HG03342 (cell line): Measurements from ENCODE around the gene EEPD1.

Source experiments
- ATAC-seq: cut with Tn5 transposase; IDR thresholded peaks from one replicate; pipeline ENCODE4 v1.9.1; 2021; ENCODE audit warnings: mild to moderate bottlenecking, moderate library complexity; ENCODE audit not compliant: unreplicated experiment

Gene EEPD1

DNA sequence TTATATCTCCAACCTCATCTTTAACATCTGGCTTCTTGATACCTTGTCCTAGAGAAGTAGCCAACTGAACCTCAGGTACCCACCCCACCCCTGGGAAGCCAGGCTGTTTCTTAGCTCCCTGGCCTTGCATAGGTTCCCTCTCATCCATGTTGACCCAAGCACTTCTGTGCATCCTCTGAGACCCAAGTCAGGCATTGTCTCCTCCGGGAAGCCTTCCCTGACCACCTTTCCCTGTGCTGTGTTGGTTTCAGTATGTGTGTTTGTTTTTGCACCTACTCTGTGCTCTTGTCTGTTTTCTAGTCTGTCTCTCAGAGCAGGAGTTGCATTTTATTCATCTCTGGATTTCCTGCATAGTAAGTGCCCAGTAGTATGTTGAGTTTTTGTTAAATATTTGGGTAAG is 143.2 kb downstream of the EEPD1 start:
- ATAC-seq, result no peak

DNA sequence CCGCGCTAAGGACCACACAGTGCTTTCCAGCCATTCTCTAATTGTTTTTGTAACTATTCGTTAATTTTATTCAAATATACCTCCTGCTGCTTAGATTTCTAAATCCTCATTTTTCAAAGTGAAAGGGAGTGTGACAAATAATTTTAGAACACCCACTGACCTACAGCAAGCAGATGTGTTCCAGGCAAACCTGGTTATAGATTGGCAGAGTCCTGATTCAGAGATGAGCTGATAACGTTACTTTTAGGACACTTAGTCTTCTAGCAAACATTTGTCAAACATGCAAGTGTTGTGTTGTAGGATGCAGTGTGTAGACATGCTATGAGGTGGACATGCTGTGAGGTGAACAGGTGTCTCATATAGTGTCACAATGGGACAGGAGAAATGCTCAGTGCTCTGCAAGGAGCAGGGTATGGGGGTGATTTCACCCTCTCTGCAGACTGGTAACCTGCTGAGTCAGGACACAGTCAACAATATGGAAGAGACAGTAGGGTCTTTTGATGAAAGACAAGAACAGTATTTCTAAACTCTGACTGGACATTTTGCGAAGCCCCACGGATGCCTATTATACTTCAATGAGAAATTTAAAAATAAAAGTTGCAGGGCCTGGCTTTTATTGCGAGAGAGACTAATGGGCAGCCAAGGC is 144.4 kb downstream of the EEPD1 start:
- no peak for ATAC-seq

DNA sequence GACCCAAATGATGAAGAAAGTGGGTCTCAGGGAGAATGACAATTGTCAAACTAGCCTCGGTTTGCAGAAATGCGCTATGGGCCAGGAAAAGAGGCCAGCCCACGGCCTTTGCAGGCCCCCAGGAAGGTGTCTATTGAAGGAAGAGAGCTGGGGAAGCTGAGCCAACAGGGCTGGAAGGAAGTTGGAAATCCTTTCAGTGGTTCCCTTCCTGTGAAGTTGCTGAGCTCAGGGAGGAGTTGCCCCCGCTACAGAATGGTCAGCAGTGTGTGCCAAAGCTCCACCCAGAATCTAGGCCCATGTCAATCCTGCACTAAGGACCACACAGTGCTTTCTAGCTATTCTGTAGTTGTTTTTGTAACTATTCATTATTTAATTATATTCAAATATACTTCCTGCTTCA is 145.1 kb downstream of the EEPD1 start:
- no peak for ATAC-seq

DNA sequence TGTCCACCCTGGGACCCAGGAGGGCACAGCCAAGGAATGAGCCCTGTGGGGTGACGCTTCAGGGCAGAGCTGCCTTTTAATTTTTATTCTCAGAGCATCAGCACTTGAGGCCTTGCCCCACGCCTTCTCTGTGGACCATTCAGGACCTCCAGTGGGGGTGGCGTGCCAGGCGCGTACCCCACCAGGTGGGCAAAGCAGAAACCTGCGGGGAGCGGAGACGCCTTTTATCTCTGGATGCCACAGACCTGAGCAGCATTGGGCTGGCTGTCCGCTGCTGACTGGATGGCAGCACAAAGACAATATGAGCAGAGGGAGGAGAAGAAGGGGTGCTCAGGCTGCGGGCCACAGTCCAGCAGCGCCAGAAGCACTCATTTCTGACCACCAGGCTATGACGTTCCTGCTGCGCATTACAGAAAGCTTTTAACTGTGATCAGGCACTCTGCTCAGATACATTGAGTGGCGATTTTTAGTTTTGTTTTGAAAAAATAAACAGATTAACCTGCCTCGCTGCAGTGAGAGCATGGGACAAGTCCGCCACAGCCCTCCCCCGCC is 146.2 kb downstream of the EEPD1 start:
- no peak for ATAC-seq

DNA sequence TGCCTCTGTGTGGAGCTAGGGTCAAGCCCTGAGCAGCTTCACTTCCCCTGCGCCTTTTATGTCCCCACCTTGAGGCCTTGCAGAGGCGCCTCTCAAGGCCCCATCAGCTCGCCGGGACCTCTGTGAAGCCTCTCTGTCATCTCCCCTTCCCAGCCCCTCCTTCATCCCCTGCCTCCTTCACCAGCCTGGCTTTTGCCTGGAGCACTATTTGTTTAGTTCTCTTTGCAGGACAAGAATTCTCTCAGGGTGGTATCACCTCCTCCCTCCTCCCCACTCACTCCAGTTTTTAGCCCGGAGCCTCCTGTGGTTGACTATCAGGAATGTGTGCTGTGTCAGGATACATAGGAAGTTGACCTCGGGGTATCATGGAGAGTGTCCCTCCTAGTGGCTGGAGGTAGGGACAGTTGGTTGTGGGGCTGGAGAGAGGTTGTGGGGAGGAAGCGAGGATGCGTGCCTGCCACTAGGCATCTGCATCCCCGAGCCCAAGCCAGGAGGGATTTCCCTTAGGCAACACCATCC is 146.8 kb downstream of the EEPD1 start:
- ATAC-seq, result no peak

- no peak for ATAC-seq
These were observed 147.8 kb downstream of the EEPD1 start for GRCh38 chr7:36300696-36301350.

DNA sequence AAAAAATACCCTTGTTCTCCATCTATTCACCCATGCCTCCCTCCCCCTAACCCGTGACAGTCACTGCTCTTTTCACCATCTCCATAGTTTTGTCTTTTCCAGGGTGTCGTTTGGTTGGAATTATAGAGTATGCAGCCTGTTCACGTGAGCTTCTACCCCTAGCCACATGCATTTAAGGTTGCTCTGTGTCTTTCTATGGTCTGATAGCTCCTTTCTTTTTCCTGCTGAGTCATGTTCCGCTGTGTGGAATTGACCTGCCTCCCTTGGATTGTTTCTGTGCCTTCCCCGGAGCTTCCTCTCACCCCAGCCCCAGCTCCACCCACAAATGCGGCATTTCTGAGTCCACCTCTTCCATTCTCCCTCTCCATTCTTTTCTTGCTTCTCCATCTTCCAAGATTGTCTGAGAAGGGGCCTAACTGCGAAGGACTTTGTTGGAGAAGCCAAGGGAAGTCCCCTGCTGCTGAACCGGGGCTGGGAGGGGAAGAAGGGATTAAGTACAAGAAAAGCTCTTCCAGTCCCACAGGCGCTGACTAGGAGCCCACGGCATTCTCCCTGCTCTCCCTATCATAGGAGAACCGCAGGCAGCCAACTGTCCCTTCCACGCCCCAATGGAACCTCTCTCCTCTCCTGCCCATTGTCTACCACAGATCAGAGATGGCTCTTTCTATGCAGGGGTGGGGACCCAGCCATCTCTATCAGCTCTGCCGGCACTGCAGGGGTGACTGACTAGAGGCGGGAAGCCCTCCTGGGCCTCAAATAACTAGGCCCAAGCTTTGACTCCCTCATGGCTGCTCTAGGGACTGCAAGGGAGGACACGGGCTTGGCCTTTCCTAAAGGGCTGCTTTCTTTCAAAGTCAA is 149.1 kb downstream of the EEPD1 start:
- no peak for ATAC-seq

DNA sequence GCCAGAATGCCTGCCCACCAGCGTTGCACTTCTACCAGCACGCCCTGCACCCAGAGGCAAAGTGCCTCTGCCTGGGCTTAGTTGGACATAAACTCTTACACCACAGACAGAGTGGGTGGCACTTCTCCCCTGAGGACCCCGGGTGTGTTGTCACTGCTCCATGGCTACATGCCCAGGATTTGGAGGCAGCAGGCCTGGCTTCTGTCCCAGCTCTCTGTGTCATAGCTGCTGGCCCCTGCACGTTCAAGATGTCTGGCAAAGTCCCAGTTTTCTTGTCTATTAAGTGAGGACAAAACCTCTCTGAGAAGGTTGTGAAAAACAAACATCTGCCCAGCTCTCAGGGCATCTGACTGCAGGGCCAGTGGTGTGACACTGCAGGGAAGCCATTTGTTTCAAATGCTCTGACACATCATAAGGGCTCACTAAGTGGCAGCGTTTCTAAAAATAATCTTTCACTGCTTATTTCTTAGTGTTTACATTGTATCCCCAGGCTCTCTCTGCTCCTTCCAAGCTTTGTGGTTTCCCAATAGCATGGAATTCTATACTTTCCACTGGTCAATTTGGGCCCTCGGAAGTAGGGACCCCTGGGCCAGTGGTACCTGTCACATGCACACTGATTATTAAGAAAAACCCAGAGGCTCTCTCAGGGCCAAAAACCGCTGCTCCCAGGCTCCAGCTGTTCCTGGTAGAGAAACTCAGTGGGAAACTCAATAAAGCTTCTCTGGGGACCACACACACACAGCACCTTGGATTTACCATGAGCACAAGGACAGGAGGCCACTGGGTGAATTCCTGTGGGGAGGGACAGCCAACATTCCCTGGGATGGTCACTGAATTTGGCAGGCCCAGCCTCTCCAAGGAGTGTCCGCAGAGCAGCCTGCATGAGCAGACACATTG is 150.4 kb downstream of the EEPD1 start:
- no peak for ATAC-seq

- ATAC-seq, result no peak
These were observed 151.0 kb downstream of the EEPD1 start for GRCh38 chr7:36304099-36304425.

GRCh38 chr7:36305226-36305625 is 152.2 kb downstream of the EEPD1 start:
- ATAC-seq, result no peak

DNA sequence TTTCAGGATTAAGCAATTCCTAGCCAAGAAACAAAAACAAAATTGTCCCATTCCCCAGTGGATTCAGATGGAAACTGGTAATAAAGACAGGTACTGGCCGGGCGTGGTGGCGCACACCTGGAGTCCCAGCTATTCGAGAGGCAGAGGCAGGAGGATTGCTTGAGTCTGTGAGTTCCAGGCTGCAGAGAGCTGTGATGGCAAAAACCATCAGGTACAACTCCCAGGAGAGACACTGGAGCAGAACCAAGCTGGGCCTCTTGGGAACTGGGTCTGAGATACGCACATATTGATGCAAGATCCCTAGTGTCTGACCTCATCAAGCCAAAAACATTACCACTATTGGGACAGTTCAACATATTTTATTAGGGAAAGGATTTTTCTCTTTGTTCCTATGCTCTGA is 152.6 kb downstream of the EEPD1 start:
- ATAC-seq, result no peak

DNA sequence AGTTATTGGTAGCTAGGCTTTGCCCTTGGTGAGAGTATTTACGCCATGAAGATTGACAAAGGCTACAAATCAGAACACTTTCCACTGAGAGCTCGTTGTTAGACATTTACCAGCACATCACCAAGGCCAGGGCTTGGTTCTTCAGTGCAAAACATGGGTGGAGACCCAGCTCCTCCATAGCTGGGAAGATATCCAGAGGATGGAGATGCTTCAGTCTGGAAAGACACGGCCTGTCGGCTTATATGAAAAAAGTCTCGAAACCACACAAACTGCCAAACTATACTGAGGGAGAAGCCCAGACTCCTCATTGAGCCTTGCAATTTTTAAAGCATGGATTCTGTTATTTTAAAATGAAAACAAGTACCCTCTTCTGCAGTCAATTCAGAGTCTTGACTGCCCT is 153.2 kb downstream of the EEPD1 start:
- no peak for ATAC-seq

GRCh38 chr7:36306722-36307121 is 153.7 kb downstream of the EEPD1 start:
- no peak for ATAC-seq

DNA sequence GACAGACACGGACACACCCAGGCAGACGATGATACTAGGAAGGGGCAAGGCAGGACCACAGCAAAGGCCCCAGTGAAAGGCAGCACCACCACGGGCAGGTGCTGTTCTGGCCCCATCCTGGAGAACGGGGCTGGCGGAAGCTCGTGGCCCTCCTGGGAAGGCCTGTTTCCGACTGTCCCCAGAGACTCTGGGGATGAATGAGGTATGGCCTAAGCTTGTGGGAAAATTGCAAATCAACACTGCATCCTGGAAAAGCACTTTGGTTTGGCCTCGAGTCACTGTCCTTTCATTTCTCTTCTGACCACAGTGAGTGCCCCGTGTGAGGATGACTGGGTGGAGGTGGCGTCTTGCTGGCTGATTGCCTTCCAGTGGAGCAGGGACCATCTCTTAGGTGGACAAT is 155.0 kb downstream of the EEPD1 start:
- ATAC-seq, result no peak

DNA sequence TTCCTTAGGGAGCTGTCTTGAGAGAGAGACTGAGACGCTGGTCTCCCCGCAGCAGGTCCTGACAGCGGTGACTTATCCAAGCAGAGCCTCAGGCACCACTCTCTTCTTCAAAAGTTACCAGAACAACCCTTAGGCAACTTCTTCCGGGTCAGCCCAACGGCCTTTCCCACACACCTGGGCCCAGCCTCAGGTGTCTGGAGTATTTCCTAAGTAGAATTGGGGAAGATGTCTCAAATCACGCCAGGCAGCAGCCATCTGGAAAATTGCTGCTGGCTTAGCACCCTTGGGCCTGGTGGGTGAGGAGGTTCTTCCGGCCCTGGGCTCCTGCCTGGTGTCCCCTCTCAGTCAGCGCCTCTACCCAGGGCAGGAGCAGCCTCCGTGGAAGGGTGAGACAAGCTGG is 156.2 kb downstream of the EEPD1 start:
- no peak for ATAC-seq

DNA sequence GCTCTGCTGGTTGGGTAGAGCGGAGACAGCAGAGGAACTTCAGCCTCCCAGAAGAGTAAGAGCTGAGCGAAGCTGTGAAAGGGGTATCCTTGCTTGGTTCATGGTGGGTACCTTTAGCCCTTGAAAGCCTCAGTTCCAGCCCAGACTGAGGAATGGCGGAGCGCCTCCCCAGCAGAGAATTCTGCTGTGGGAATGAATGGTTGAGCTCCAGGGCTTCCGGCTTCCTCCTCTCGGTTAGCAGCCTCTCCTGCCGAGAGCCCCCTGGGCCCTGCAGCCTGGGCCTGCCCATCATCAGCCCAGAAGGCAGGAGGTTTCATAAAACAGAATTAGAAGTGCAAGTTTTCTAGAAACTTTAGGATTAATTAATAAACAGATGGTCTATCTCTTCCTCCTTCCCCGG is 156.7 kb downstream of the EEPD1 start:
- ATAC-seq, result no peak

GRCh38 chr7:36310897-36311296 is 157.8 kb downstream of the EEPD1 start:
- no peak for ATAC-seq

GRCh38 chr7:36311539-36311938 is 158.5 kb downstream of the EEPD1 start:
- no peak for ATAC-seq

DNA sequence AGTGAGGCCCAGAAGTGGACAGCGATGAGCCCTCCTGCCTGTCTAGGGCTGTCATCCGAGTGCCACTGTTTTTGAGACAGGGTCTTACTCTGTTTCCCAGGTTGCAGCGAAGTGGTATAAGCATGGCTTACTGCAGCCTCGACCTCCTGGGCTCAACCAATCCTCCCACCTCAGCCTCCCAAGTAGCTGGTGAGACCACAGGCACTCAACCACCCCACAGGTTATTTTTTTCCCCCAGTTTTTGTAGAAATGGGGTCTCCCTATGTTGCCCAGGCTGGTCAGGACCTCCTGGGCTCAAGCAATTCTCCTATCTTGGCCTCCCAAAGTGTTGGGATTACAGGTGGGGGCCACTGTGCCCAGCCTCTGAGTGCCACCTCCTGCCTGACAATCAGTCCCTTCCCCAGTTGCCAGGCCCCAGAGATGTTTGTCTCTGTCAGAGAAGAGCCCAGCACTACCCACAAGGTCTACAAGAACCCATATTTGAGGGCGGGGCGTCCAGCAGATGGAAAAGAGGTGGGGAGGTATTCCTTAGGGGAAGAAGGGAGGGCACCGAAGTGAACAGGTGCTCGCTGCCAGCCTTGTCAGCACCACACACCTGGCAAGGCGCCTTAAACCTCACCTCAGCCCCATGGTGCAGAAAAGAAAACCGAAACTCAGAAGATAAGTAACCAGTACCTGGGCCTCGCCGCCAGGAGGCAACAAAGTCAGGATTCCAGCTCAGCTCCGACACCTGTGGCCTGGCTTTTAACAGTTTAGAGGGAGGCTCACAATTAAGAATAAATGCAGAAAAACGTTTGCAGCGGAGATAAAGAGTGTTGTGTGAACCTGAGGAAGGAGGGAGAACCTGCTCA is 159.2 kb downstream of the EEPD1 start:
- ATAC-seq, result no peak

DNA sequence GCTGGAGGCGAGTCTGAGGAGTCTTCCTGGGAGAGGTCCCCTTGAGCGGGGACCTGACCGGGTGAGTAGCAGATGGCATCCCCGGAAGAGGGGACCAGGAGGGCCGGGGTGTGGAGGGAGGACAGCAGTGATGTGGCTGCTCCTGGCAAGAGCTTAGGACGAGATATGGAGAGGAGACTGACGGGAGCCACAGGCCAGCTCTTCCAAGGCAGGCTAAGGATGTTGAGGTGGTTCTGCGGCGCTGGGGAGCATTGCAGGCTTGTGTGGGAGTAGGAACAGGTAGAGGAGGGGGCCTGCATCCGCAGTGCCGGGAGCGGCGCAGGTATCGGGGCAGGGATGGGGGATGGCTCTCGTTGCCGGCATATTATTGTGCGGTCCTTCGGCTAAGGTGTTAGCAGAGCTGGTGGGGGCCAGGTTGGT is 159.9 kb downstream of the EEPD1 start:
- ATAC-seq, result no peak
